IPS-20b (cell line): Measurements from ENCODE around the gene SLC9A3.

ENCODE experiments used
- H3K27ac ChIP-seq: one replicate; pipeline ENCODE4 v1.5.1; 2013; ENCODE audit warnings: low read length
- H3K27me3 ChIP-seq: 2 replicates; pipeline ENCODE4 v1.6.1; 2013; ENCODE audit warnings: mild to moderate bottlenecking, low read length, inconsistent platforms; ENCODE audit not compliant: insufficient read depth
- H3K36me3 ChIP-seq: 2 replicates; pipeline ENCODE4 v1.6.1; 2013; ENCODE audit warnings: low read depth, mild to moderate bottlenecking, inconsistent platforms, low read length, moderate library complexity; ENCODE audit not compliant: insufficient read depth
- H3K4me1 ChIP-seq: 2 replicates; pipeline ENCODE4 v1.6.1; 2013; ENCODE audit warnings: mild to moderate bottlenecking, control low read depth, inconsistent platforms, low read length, moderate library complexity; ENCODE audit not compliant: insufficient read depth
- H3K4me3 ChIP-seq: 2 replicates; pipeline ENCODE4 v1.5.1; 2013; ENCODE audit warnings: mild to moderate bottlenecking, low read length, inconsistent platforms
- H3K9ac ChIP-seq: 2 replicates; pipeline ENCODE4 v1.6.1; 2013; ENCODE audit warnings: low read depth, mild to moderate bottlenecking, inconsistent platforms, low read length, moderate library complexity
- H3K9me3 ChIP-seq: 2 replicates; pipeline ENCODE4 v1.6.1; 2013; ENCODE audit warnings: mild to moderate bottlenecking, low read depth, low read length, inconsistent platforms; ENCODE audit not compliant: insufficient read depth

Gene SLC9A3

DNA sequence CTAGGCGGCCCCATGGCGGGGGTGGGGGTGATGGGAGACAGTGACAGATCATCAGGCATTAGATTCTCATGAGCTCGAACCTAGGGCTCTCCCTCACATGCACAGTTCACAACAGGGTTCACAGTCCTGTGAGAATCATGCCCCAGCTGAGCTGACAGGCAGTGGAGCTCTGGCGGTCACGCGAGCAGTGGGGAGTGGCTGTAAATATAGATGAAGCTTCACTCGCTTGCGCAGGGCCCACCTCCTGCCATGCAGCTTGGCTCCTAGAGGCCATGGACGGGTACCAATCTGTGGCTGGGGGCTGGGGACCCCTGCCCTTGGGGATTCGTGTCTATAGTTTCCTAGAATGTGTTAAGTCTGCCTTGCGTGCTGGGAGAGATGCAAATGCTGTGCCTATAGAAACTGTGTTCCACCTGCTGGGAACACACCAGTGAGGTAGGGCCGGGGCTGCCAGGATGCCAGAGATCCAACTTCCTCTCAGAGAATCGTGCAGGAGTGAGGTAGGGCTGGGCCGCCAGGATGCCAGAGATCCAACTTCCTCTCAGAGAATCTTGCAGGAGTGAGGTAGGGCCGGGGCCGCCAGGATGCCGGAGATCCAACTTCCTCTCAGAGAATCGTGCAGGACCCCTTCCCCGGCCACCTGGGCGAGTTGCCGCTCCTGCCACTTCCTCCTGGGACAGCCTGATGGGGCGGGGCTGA is 95.3 kb downstream of the SLC9A3 start:
- Histone ChIP-seq H3K4me3 (no peak overlapping the region), H3K4me1 (no peaks in the 10 kb centered on the region), H3K9me3 (no peaks in the 10 kb centered on the region), H3K36me3 (no peaks in the 10 kb centered on the region), H3K27ac (no peak overlapping the region), H3K9ac (no peak overlapping the region), H3K27me3 (no peaks in the 10 kb centered on the region)

DNA sequence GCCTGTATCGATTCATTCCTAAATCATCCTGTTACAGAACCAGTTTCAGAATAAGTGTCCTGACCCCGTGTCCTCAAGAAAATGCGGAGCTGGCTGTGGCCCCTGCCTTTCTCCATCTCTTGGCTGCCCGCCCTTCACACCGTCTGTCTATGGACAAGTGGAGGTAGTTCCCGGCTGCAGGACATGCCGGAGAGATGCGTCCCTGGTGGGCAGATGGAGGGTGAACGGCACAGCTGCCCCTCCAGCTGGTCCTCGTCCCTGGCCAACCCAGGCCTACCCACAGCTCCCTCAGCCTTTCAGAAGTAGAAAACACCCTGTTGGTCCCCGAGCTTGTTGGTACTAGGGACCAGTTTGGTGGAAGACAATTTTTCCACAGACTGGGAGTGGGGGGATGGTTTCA is 96.0 kb downstream of the SLC9A3 start:
- Histone ChIP-seq H3K27ac (no peak overlapping the region), H3K4me1 (no peaks in the 10 kb centered on the region), H3K36me3 (no peaks in the 10 kb centered on the region), H3K4me3 (no peak overlapping the region), H3K9me3 (no peaks in the 10 kb centered on the region), H3K27me3 (no peaks in the 10 kb centered on the region), H3K9ac (no peak overlapping the region)

GRCh38 chr5:427415-428087 is 96.7 kb downstream of the SLC9A3 start:
- H3K36me3 ChIP-seq = no peaks in the 10 kb centered on the region
- H3K4me3 ChIP-seq = no peak overlapping the region
- H3K4me1 ChIP-seq = no peaks in the 10 kb centered on the region
- H3K9ac ChIP-seq = no peak overlapping the region
- H3K27ac ChIP-seq = no peak overlapping the region
- no peaks in the 10 kb centered on the region for H3K9me3 ChIP-seq
- no peaks in the 10 kb centered on the region for H3K27me3 ChIP-seq

GRCh38 chr5:426392-426976 is 97.8 kb downstream of the SLC9A3 start:
- no peak overlapping the region for H3K9ac ChIP-seq
- no peak overlapping the region for H3K4me3 ChIP-seq
- H3K27me3 ChIP-seq = no peaks in the 10 kb centered on the region
- H3K9me3 ChIP-seq = no peaks in the 10 kb centered on the region
- no peak overlapping the region for H3K27ac ChIP-seq
- H3K36me3 ChIP-seq = no peaks in the 10 kb centered on the region
- H3K4me1 ChIP-seq = no peaks in the 10 kb centered on the region

GRCh38 chr5:425714-426113 is 98.5 kb downstream of the SLC9A3 start:
- Histone ChIP-seq H3K9ac (no peak overlapping the region), H3K27ac (no peak overlapping the region), H3K4me1 (no peaks in the 10 kb centered on the region), H3K4me3 (no peak overlapping the region), H3K27me3 (no peaks in the 10 kb centered on the region), H3K9me3 (no peaks in the 10 kb centered on the region), H3K36me3 (no peaks in the 10 kb centered on the region)

GRCh38 chr5:424301-425110 is 99.7 kb downstream of the SLC9A3 start:
- H3K27ac ChIP-seq = no peak overlapping the region
- H3K4me1 ChIP-seq = no peaks in the 10 kb centered on the region
- H3K9me3 ChIP-seq = no peaks in the 10 kb centered on the region
- H3K4me3 ChIP-seq = no peak overlapping the region
- H3K27me3 ChIP-seq = no peaks in the 10 kb centered on the region
- no peaks in the 10 kb centered on the region for H3K36me3 ChIP-seq
- H3K9ac ChIP-seq = no peak overlapping the region

DNA sequence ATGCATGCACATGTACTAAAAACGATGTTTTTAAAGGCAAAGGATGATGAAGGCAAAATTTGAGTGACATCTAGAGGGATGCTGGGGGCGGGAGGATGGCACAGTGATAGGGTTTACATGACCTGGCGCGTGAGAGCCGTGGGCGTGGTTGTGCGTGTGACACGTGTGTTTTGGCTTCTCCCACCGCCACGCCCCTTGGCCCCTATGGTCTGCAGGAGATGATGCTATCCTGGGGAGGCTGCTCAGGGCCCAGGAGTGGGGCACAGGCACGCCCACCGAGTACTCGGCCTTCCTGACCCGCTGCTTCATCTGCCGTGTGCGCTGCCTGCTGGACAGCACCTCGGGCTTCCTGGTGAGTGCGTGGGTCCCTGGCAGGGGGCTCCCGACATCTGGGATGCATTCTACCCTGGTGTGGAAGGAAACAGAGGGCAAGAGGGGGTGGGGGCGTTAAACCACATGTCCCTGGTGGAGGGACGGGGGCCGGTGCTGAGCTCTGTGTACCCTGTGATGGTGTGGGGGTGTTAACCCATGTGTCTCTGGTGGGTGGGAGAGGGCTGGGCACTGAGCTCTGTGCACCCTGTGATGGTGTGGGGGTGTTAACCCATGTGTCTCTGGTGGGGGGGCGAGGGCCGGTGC is 100.5 kb downstream of the SLC9A3 start:
- no peaks in the 10 kb centered on the region for H3K27me3 ChIP-seq

DNA sequence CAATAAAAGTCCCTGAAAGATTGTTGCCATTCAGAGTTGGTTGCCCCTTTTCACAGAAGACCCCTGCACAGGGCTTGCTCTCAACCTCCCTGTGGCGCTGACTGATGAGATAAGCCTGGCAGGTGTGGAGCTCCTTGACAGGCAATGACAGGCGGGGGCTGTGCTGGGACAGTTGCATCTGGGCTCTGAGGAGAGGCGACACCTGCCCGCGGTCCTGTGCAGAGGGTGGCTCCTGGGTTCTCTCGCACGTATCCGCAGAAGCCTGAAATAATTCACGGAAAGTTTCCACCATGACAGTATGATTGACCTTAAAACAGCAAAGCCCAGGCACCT is 101.0 kb downstream of the SLC9A3 start:
- H3K4me1 ChIP-seq = no peaks in the 10 kb centered on the region
- H3K9ac ChIP-seq = no peak overlapping the region
- H3K27me3 ChIP-seq = no peaks in the 10 kb centered on the region
- H3K27ac ChIP-seq = no peak overlapping the region
- no peaks in the 10 kb centered on the region for H3K9me3 ChIP-seq
- H3K36me3 ChIP-seq = no peaks in the 10 kb centered on the region
- H3K4me3 ChIP-seq = no peak overlapping the region

More for the DNA sequence above, 100.5 kb downstream of the SLC9A3 start:
- H3K4me1 ChIP-seq = no peaks in the 10 kb centered on the region
- no peaks in the 10 kb centered on the region for H3K9me3 ChIP-seq
- H3K4me3 ChIP-seq = no peak overlapping the region
- no peak overlapping the region for H3K27ac ChIP-seq
- H3K36me3 ChIP-seq = no peaks in the 10 kb centered on the region
- H3K9ac ChIP-seq = no peak overlapping the region

DNA sequence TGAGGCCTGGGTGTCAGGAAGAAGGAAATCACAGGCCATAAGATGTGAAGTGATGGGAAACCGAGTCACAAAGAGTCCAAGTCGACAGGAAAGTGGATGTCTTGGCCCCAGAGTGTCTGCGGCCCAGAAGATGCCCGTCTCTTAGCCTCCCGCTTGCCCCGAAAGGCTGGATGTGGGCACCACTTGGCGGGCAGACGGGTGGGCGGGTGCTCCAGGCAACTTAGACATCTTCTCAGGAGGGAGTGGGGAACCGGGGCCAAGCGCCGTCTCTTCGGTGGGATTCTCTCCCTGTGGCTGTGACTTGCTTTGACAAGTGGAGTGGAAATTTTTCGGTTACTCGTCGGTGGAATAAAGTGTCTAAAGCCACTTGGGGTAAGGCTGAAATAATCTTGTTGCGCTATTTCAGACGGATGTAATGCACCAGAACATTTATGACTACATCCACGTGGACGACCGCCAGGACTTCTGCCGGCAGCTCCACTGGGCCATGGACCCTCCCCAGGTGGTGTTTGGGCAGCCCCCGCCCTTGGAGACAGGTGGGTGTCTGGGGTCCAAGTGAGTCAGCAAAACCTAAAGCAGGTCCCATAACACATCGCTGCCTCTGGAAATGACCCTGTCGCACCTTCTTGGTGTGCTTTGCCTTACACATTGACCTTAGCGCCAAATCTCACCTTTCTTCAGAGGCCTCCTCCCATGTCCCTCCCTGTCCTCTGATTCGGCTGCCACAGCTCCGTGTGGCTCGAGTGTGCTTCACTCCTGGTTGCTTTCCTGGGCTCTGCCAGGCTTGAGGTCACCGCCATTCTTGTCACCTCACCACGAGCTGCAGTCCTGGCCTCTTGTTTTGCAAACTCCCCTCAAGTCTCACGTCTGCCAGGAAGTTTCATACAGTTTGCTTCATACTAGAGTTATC is 101.7 kb downstream of the SLC9A3 start:
- H3K27me3 ChIP-seq = no peaks in the 10 kb centered on the region
- no peaks in the 10 kb centered on the region for H3K4me1 ChIP-seq
- H3K9me3 ChIP-seq = no peaks in the 10 kb centered on the region
- H3K9ac ChIP-seq = no peak overlapping the region
- no peak overlapping the region for H3K27ac ChIP-seq
- no peak overlapping the region for H3K4me3 ChIP-seq
- no peaks in the 10 kb centered on the region for H3K36me3 ChIP-seq

GRCh38 chr5:421901-422300 is 102.3 kb downstream of the SLC9A3 start:
- Histone ChIP-seq H3K4me3 (no peak overlapping the region), H3K27ac (no peak overlapping the region), H3K9ac (no peak overlapping the region), H3K9me3 (no peaks in the 10 kb centered on the region), H3K36me3 (no peaks in the 10 kb centered on the region), H3K27me3 (no peaks in the 10 kb centered on the region), H3K4me1 (no peaks in the 10 kb centered on the region)
